ENCODE results near the gene DRAM2.

- TF ChIP-seq CTCF (IDR thresholded peaks at IDR 0.05) = no peak
- TF ChIP-seq POLR2AphosphoS5 (IDR thresholded peaks at IDR 0.05) = no peak
- TF ChIP-seq POLR2A (IDR thresholded peaks at IDR 0.05) = no peak
Observed at GRCh38 chr1:111154021-111154999, 14.4 kb upstream of the DRAM2 start.
